ENCODE measurements around the gene ELOF1. TPM values are rescaled to one million over a fixed set of nuclear protein-coding genes. Genes with fewer than 3 reads are reported as not detected.

ELOF1 gene
- total and polyA plus RNA-seq, 2 of the 13 experiments (the other 11 are each of a cell fraction or from before 2014, with no cell fraction given): 14.5 to 43.2 TPM

DNA sequence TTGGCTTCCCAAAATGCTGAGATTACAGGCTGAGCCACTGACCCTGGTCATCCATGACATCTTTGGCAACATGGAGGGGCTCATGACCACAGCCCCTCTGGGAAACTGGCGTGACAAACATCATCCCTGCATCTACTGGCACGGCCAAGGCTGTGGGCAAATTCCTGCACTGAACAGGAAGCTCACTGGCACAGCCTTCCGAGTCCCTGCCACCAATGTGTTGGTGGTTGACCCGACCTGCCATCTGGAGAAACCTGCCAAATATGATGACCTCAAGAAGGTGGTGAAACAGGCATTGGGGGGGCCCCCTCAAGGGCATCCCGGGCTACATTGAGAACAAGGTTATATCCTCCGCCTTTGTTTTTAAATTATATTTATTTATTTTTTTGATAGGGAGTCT, 27.3 kb upstream of the ELOF1 start:
- H3K4me3 ChIP-seq (replicated peaks in 1 of 3; ENCODE audit: insufficient read depth in 1 of 3, low read depth in 2 of 3, low read length in 3 of 3): no peak overlapping the region
- no peak for TF ChIP-seq ZNF264 (CRISPR knock-in tag; IDR thresholded peaks at IDR 0.05)
- no peak for TF ChIP-seq ZBTB7B (CRISPR knock-in tag; IDR thresholded peaks at IDR 0.05)
- TF ChIP-seq, protein P1, sequence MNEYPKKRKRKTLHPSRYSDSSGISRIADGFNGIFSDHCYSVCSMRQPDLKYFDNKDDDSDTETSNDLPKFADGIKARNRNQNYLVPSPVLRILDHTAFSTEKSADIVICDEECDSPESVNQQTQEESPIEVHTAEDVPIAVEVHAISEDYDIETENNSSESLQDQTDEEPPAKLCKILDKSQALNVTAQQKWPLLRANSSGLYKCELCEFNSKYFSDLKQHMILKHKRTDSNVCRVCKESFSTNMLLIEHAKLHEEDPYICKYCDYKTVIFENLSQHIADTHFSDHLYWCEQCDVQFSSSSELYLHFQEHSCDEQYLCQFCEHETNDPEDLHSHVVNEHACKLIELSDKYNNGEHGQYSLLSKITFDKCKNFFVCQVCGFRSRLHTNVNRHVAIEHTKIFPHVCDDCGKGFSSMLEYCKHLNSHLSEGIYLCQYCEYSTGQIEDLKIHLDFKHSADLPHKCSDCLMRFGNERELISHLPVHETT (CRISPR knock-in tag; conservative IDR thresholded peaks at IDR 0.05): no peak
- TF ChIP-seq ISX (CRISPR knock-in tag; conservative IDR thresholded peaks at IDR 0.05): no peak
- TF ChIP-seq ZNF570 (CRISPR knock-in tag; IDR thresholded peaks at IDR 0.05; ENCODE audit: borderline replicate concordance): no peak
- TF ChIP-seq SRSF1 (optimal IDR thresholded peaks at IDR 0.05; ENCODE audit: low read depth, low read length): no peak
- TF ChIP-seq TSC22D2 (CRISPR knock-in tag; IDR thresholded peaks at IDR 0.05; ENCODE audit: borderline replicate concordance): no peak
- no peak for TF ChIP-seq HMG20A (CRISPR knock-in tag; IDR thresholded peaks at IDR 0.05; ENCODE audit: borderline replicate concordance)
- no peak for TF ChIP-seq XRCC5 (optimal IDR thresholded peaks at IDR 0.05; ENCODE audit: low read length)
- no peak for TF ChIP-seq JDP2 (CRISPR knock-in tag; IDR thresholded peaks at IDR 0.05; ENCODE audit: borderline replicate concordance)
- TF ChIP-seq ZNF296 (CRISPR knock-in tag; conservative IDR thresholded peaks at IDR 0.05): no peak
- TF ChIP-seq, protein P2, sequence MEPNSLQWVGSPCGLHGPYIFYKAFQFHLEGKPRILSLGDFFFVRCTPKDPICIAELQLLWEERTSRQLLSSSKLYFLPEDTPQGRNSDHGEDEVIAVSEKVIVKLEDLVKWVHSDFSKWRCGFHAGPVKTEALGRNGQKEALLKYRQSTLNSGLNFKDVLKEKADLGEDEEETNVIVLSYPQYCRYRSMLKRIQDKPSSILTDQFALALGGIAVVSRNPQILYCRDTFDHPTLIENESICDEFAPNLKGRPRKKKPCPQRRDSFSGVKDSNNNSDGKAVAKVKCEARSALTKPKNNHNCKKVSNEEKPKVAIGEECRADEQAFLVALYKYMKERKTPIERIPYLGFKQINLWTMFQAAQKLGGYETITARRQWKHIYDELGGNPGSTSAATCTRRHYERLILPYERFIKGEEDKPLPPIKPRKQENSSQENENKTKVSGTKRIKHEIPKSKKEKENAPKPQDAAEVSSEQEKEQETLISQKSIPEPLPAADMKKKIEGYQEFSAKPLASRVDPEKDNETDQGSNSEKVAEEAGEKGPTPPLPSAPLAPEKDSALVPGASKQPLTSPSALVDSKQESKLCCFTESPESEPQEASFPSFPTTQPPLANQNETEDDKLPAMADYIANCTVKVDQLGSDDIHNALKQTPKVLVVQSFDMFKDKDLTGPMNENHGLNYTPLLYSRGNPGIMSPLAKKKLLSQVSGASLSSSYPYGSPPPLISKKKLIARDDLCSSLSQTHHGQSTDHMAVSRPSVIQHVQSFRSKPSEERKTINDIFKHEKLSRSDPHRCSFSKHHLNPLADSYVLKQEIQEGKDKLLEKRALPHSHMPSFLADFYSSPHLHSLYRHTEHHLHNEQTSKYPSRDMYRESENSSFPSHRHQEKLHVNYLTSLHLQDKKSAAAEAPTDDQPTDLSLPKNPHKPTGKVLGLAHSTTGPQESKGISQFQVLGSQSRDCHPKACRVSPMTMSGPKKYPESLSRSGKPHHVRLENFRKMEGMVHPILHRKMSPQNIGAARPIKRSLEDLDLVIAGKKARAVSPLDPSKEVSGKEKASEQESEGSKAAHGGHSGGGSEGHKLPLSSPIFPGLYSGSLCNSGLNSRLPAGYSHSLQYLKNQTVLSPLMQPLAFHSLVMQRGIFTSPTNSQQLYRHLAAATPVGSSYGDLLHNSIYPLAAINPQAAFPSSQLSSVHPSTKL (CRISPR knock-in tag; IDR thresholded peaks at IDR 0.05): no peak
- no peak for TF ChIP-seq SOX6 (IDR thresholded peaks at IDR 0.05)
- no peak for TF ChIP-seq SOX6 (CRISPR knock-in tag; IDR thresholded peaks at IDR 0.05)
- no peak for TF ChIP-seq HHEX (CRISPR knock-in tag; IDR thresholded peaks at IDR 0.05)
- TF ChIP-seq MEIS1 (CRISPR knock-in tag; IDR thresholded peaks at IDR 0.05; ENCODE audit: borderline replicate concordance): no peak
- TF ChIP-seq RFXAP (CRISPR knock-in tag; IDR thresholded peaks at IDR 0.05; ENCODE audit: borderline replicate concordance): no peak
- TF ChIP-seq, protein P3, sequence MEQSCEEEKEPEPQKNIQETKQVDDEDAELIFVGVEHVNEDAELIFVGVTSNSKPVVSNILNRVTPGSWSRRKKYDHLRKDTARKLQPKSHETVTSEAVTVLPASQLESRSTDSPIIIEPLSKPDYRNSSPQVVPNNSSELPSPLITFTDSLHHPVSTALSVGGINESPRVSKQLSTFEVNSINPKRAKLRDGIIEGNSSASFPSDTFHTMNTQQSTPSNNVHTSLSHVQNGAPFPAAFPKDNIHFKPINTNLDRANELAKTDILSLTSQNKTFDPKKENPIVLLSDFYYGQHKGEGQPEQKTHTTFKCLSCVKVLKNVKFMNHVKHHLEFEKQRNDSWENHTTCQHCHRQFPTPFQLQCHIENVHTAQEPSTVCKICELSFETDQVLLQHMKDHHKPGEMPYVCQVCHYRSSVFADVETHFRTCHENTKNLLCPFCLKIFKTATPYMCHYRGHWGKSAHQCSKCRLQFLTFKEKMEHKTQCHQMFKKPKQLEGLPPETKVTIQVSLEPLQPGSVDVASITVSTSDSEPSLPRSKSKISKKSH (CRISPR knock-in tag; IDR thresholded peaks at IDR 0.05; ENCODE audit: borderline replicate concordance): no peak
- no peak overlapping the region for H3K4me2 ChIP-seq (ENCODE audit: low read depth, low read length)
- no peak for DNase-seq (ENCODE audit: low spot score)
- no peaks in the 10 kb centered on the region for H3K79me2 ChIP-seq (ENCODE audit: insufficient read depth, low read length)
- ChIA-PET POLR2A (interaction anchor here (0.5 kb wide), 1 partner anchor 80 kb away, joined by 4 read pairs; no protein-coding TSS in a partner anchor), CTCF (ENCODE audit: low intra/inter-chr PET ratio, low total read pairs) (no interaction called here)
- H2AFZ ChIP-seq (ENCODE audit: low read length): no peak overlapping the region
- H4K20me1 ChIP-seq (ENCODE audit: insufficient read depth, low read length): no peaks in the 10 kb centered on the region
- no peak overlapping the region for H3K27ac ChIP-seq (ENCODE audit: extremely low read length, insufficient read depth, low read length)
- H3K9ac ChIP-seq (ENCODE audit: insufficient read depth, low read depth, low read length): no peak overlapping the region
- no TSS peak for BruUV-seq (replicated peaks)
- H3K27me3 ChIP-seq (ENCODE audit: control insufficient read depth in 1 of 2, insufficient read depth in 2 of 2, low read length in 2 of 2): no peaks in the 10 kb centered on the region
- WGBS (ENCODE audit: low lambda C conversion rate): 63% methylated on average over 5 of the region's 6 CpGs
- in situ Hi-C loops (cut with HindIII; ENCODE audit: extremely low pct_ligation_motif_present, low pct_unique_long_range_greater_than_20kb) (no loop called here), intact Hi-C loops (cut with micrococcal nuclease; ENCODE audit: unreplicated experiment) (loop anchor here (2.0 to 5.0 kb wide), 2 partner anchors 50 to 89 kb away; no protein-coding TSS in a partner anchor)
- no peaks in the 10 kb centered on the region for H3K9me3 ChIP-seq (ENCODE audit: low read length)
- no peak for FAIRE-seq
- ATAC-seq: no peak
- no peaks in the 10 kb centered on the region for H3K36me3 ChIP-seq (replicated peaks in 1 of 2; ENCODE audit: control insufficient read depth in 1 of 2, insufficient read depth in 2 of 2, low read length in 2 of 2)
- 0 out of 2 replicates have a peak, but pooled peaks cover 10% of the 10 kb centered on the region for H3K4me1 ChIP-seq (ENCODE audit: insufficient read depth, low read length)
